ENCODE measurements around the gene BABAM1. TPM values are rescaled to one million over a fixed set of nuclear protein-coding genes. Genes with fewer than 3 reads are reported as not detected.
A peak's percentile ranks its signal among the peaks of the same experiment; 100 is the strongest.

Gene BABAM1
- total and polyA plus RNA-seq, 5 donors, result 70.0 to 80.7 (median 76.4) TPM

DNA sequence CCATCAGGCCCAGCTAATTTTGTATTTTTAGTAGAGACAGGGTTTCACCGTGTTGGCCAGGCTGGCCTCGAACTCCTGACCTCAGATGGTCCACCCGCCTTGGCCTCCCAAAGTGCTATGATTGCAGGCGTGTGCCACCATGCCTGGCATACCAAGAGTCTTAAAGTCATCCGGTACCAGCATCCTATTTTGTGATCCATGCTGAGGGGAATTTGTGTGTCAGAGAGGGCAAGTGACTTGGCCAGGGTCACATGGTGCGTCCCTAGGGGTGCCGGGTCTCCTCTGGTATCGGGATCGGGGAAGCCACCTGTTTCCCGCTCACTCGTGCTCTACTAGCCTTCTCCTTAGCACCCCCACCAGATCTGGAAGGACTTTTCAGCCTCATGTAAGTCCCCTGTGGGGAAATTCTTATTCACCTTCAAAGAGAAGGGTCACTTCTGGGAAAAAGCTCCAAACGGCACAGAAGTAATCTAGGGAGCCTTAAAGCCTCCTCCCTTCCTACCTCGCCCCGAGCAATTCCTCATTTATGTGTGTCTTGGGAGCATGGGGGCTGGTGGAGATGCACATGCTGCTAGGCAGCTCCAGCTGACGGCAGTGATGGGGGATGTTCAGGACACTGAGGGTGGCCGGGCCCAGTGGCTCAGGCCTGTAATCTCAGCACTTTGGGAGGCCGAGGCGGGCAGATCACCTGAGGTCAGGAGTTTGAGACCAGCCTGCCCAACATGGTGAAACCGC, 8.4 kb downstream of the BABAM1 start:
- 91% methylated on average over 19 of the region's 19 CpGs for WGBS
- Histone ChIP-seq H3K4me1 (ENCODE audit: control insufficient read depth, insufficient read depth, low read length) (no peaks in the 10 kb centered on the region), H3K27ac (ENCODE audit: low read length) (no peak overlapping the region), H3K27me3 (ENCODE audit: control insufficient read depth, insufficient read depth) (no peaks in the 10 kb centered on the region), H3K4me3 (ENCODE audit: low read length) (no peak overlapping the region), H3K9me3 (ENCODE audit: control insufficient read depth, low read length) (no peaks in the 10 kb centered on the region)
- DNase-seq (no peak), ATAC-seq (no peak)
- intact Hi-C loops (cut with DNase I), result no loop called here

DNA sequence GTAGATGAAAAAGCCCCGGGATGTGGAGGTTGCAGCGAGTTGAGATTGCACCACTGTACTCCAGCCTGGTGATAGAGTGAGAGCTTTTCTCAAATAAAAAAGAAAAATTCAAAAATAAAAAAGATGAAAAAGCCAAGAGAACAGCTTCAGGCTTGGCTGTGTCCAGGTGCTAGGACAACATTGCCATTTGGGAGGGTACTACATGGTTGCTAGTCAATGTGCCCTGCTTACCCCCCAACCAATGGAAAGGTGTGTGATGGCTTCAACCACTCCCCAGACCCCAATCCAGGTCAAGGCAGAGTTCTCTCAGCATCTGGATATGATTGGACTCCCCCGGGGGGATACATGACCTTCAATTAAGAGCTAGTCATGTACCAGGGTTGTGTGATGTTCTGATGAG, 12.2 kb downstream of the BABAM1 start:
- DNase-seq (no peak), ATAC-seq (no peak)
- 76% methylated on average over 3 of the region's 3 CpGs for WGBS
- Histone ChIP-seq H3K9me3 (ENCODE audit: control insufficient read depth, low read length) (no peaks in the 10 kb centered on the region), H3K4me1 (ENCODE audit: control insufficient read depth, insufficient read depth, low read length) (no peaks in the 10 kb centered on the region), H3K27me3 (ENCODE audit: control insufficient read depth, insufficient read depth) (no peaks in the 10 kb centered on the region), H3K4me3 (ENCODE audit: low read length) (no peak overlapping the region), H3K27ac (ENCODE audit: low read length) (no peak overlapping the region)
- intact Hi-C loops (cut with DNase I), result no loop called here

DNA sequence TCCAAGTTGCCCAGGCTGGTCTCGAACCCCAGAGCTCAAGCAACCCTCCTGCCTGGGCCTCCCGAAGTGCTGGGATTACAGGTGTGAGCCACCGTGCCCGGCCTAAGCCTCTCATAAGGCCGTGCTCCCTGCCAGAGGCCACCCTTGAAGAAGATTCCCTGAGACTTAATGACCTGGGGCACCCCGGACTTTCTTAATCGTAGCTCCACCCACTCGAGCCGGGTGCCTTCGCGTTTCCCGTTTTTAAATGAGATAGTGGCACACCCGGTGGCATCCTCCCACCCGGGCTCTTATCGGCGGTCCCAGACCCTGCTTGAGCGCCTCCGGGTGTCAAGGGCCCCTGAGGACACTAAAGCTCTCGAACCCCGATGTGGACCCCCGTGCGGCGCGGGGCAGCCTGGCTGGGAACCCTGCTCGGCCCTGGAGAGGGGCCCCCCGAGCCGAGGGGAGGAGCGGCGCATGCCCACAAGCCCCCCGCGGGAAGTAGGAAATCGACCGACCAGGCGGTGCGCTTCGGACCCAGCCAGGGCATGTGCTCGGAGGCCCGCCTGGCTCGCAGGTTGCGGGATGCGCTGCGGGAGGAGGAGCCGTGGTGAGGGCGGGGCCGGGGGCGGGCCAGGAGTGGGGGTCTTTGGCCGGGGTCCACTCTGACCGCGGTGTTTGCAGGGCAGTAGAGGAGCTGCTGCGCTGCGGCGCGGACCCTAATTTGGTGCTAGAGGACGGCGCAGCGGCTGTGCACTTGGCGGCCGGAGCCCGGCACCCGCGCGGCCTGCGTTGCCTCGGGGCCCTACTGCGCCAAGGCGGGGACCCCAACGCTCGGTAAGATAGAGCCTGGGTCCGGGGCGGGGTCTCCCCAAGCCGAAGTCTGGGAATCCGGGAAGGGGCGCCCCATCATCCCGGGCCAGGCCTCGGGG, 14.4 kb downstream of the BABAM1 start, which contains the start of gene ANKLE1:
Gene ANKLE1 (plus strand): TSS at position 511 of the 914 bp plus-strand sequence. CDS start 20 bp downstream, at position 531.
- H3K4me3 ChIP-seq (ENCODE audit: low read length), result peak within 1 kb of the TSS; percentile 34
- 6% methylated on average over 75 of the region's 75 CpGs for WGBS
- no peaks in the 10 kb centered on the region for H3K27me3 ChIP-seq (ENCODE audit: control insufficient read depth, insufficient read depth)
- no peaks in the 10 kb centered on the region for H3K4me1 ChIP-seq (ENCODE audit: control insufficient read depth, insufficient read depth, low read length)
- ATAC-seq (peak; percentile 28 to 49), DNase-seq (peak in 2 of 3 donors; percentile 62 to 81)
- no peaks in the 10 kb centered on the region for H3K9me3 ChIP-seq (ENCODE audit: control insufficient read depth, low read length)
- no peak within 1 kb of the TSS for H3K27ac ChIP-seq (ENCODE audit: low read length)
- intact Hi-C loops (cut with DNase I), result loop anchor here (2.0 to 10.0 kb wide), 4 partner anchors 67 to 215 kb away; partner anchors contain the start of gene USE1 (in 1 of the 4)

DNA sequence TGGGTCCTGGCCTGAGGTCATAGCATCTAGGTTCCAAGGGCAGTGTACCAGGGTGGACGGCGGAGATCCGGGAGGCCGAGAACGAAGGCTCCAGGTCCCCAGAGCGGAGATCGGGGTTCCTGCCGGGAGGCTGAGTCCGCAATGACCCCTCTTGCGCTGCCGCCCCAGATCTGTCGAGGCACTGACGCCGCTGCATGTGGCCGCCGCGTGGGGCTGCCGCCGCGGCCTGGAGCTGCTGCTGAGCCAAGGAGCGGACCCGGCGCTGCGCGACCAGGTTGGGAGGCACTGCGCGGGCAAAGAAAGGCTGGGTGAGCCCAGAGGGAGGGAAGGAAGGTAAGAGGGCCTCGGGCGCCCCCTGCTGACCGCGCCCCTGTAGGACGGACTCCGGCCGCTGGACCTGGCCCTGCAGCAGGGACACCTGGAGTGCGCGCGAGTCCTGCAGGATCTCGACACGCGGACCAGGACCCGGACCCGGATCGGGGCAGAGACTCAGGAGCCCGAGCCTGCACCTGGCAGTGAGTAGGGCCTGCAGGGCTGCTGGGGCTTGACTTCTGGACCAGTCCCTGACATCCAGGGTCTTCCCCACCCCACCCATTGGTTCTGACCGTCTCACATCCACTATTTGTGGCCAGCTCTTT, 15.4 kb downstream of the BABAM1 start:
- H3K4me1 ChIP-seq (ENCODE audit: control insufficient read depth, insufficient read depth, low read length), result no peaks in the 10 kb centered on the region
- WGBS, result 3% methylated on average over 45 of the region's 45 CpGs
- H3K4me3 ChIP-seq (ENCODE audit: low read length), result peak overlapping the region; percentile 34
- H3K9me3 ChIP-seq (ENCODE audit: control insufficient read depth, low read length), result no peaks in the 10 kb centered on the region
- ATAC-seq, result peak; percentile 92
- no peaks in the 10 kb centered on the region for H3K27me3 ChIP-seq (ENCODE audit: control insufficient read depth, insufficient read depth)
- DNase-seq, result peak; percentile 81 to 93 (median 93)
- intact Hi-C loops (cut with DNase I), result loop anchor here (2.0 to 10.0 kb wide), 4 partner anchors 68 to 216 kb away; partner anchors contain the start of gene USE1 (in 1 of the 4)
- H3K27ac ChIP-seq (ENCODE audit: low read length), result no peak overlapping the region

DNA sequence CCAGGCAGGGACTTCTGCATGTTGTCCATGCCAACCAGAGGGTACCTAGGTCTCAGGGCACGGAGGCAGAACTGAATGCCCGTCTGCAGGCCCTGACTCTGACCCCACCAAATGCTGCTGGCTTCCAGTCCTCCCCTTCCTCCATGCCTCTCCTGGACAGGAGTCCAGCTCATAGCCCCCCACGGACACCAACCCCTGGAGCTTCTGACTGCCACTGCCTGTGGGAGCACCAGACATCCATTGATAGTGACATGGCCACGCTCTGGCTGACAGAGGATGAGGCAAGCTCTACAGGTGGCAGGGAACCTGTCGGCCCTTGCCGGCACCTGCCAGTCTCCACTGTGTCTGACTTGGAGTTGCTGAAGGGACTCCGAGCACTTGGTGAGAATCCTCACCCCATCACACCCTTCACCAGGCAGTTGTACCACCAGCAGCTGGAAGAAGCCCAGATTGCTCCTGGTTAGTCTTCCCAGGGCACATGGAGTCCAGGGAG, 16.3 kb downstream of the BABAM1 start:
- Histone ChIP-seq H3K27ac (ENCODE audit: low read length) (no peak overlapping the region), H3K4me3 (ENCODE audit: low read length) (no peak overlapping the region), H3K4me1 (ENCODE audit: control insufficient read depth, insufficient read depth, low read length) (no peaks in the 10 kb centered on the region), H3K9me3 (ENCODE audit: control insufficient read depth, low read length) (no peaks in the 10 kb centered on the region), H3K27me3 (ENCODE audit: control insufficient read depth, insufficient read depth) (no peaks in the 10 kb centered on the region)
- no peak for ATAC-seq
- no peak for DNase-seq
- WGBS, result 89% methylated on average over 7 of the region's 7 CpGs
- intact Hi-C loops (cut with DNase I), result loop anchor here (2.0 to 10.0 kb wide), 4 partner anchors 69 to 217 kb away; partner anchors contain the start of gene USE1 (in 1 of the 4)

DNA sequence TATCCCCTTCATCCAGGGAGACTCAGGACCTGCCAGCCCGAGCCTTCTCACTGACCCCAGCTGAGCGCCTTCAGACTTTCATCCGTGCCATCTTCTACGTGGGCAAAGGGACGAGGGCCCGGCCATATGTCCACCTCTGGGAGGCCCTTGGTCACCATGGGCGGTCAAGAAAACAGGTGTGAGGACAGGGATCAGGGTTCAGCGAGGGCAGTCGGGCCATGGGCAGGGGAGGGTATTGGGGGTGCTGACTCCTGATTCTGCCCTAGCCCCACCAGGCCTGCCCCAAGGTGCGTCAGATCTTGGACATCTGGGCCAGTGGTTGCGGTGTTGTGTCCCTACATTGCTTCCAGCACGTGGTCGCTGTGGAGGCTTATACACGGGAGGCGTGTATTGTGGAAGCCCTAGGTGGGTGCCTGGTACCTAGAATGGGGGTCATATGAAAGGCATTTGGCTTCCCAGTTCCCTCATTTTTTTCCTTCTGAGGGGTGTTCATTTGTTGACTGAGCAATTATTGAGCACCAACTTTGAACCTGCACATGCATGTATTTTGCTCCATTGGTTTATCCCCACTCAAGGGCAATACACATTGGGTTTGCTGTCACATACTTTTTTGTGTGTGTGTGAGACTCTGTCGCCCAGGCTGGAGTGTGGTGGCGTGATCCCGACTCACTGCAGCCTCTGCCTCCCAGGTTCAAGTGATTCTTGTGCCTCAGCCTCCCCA, 18.3 kb downstream of the BABAM1 start:
- Histone ChIP-seq H3K4me1 (ENCODE audit: control insufficient read depth, insufficient read depth, low read length) (no peaks in the 10 kb centered on the region), H3K4me3 (ENCODE audit: low read length) (no peak overlapping the region), H3K27ac (ENCODE audit: low read length) (no peak overlapping the region), H3K9me3 (ENCODE audit: control insufficient read depth, low read length) (no peaks in the 10 kb centered on the region), H3K27me3 (ENCODE audit: control insufficient read depth, insufficient read depth) (no peaks in the 10 kb centered on the region)
- intact Hi-C loops (cut with DNase I), result loop anchor here in 1 of 4 donors (10.0 kb wide), 1 partner anchor 71 kb away; the partner anchor contains the start of gene USE1
- ATAC-seq (no peak), DNase-seq (peak in 1 of 3 donors; percentile 26)
- 88% methylated on average over 18 of the region's 18 CpGs for WGBS

DNA sequence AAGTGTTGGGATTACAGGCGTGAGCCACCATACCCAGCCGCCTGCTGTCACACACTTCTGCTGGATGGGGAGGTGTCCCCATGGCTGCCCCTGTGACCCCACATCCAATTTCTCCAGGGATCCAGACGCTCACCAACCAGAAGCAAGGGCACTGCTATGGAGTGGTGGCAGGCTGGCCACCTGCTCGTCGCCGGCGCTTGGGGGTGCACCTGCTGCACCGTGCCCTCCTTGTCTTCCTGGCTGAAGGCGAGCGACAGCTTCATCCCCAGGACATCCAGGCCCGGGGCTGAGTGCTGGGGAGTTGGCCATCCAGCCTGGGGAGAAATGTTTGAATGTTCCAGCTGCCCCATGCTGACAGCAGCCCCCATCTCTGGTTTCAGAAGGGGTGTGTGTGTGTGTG, 19.0 kb downstream of the BABAM1 start:
- ATAC-seq (no peak), DNase-seq (peak in 1 of 3 donors; percentile 34)
- intact Hi-C loops (cut with DNase I), result loop anchor here in 1 of 4 donors (10.0 kb wide), 1 partner anchor 71 kb away; the partner anchor contains the start of gene USE1
- no peak overlapping the region for H3K27ac ChIP-seq (ENCODE audit: low read length)
- no peaks in the 10 kb centered on the region for H3K9me3 ChIP-seq (ENCODE audit: control insufficient read depth, low read length)
- H3K4me3 ChIP-seq (ENCODE audit: low read length), result no peak overlapping the region
- no peaks in the 10 kb centered on the region for H3K4me1 ChIP-seq (ENCODE audit: control insufficient read depth, insufficient read depth, low read length)
- 90% methylated on average over 11 of the region's 11 CpGs for WGBS
- H3K27me3 ChIP-seq (ENCODE audit: control insufficient read depth, insufficient read depth), result no peaks in the 10 kb centered on the region

DNA sequence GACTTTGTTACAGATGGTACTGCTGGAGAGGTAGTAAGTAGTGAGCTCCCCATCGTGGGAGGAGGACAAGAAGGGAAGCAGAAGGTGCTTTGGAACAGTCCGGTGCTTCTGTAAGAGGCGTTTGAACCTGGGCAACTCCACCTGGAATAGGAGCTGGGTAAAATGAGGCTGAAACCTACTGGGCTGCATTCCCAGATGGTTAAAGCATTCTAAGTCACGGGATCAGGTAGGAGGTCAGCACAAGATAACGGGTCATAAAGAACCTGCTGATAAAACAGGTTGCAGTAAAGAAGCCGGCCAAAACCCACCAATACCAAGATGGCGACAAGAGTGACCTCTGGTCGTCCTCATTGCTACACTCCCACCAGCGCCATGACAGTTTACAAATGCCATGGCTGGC, 19.5 kb downstream of the BABAM1 start:
- Histone ChIP-seq H3K27ac (ENCODE audit: low read length) (no peak overlapping the region), H3K27me3 (ENCODE audit: control insufficient read depth, insufficient read depth) (no peaks in the 10 kb centered on the region), H3K4me1 (ENCODE audit: control insufficient read depth, insufficient read depth, low read length) (no peaks in the 10 kb centered on the region), H3K4me3 (ENCODE audit: low read length) (no peak overlapping the region), H3K9me3 (ENCODE audit: control insufficient read depth, low read length) (no peaks in the 10 kb centered on the region)
- ATAC-seq (no peak), DNase-seq (no peak)
- 85% methylated on average over 9 of the region's 9 CpGs for WGBS
- intact Hi-C loops (cut with DNase I), result loop anchor here in 1 of 4 donors (10.0 kb wide), 1 partner anchor 72 kb away; the partner anchor contains the start of gene USE1

DNA sequence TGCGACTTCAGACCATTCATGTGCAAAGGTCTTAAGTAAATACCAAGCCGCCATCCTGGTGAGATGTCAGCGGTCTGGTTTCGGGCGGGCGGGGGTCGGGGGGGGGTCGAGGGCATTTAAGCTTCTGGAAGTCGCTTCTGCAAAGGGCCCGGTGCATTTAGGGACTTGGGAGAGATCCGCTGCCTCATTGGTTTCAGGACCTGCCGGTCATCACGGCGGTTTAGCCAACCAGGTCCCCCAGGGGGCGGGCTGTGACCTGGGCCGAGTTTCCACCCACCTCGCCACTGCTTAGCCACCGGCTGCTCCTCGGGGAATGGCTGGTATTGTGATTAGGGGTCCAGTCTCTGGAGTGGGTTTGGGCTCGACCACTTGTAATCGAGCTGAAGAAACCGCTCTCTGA, 22.2 kb downstream of the BABAM1 start:
- intact Hi-C loops (cut with DNase I), result loop anchor here in 1 of 4 donors (10.0 kb wide), 1 partner anchor 75 kb away; the partner anchor contains the start of gene USE1
- Histone ChIP-seq H3K4me3 (ENCODE audit: low read length) (peak overlapping the region; percentile 30), H3K9me3 (ENCODE audit: control insufficient read depth, low read length) (no peaks in the 10 kb centered on the region), H3K27ac (ENCODE audit: low read length) (no peak overlapping the region), H3K4me1 (ENCODE audit: control insufficient read depth, insufficient read depth, low read length) (no peaks in the 10 kb centered on the region), H3K27me3 (ENCODE audit: control insufficient read depth, insufficient read depth) (no peaks in the 10 kb centered on the region)
- ATAC-seq, result peak; percentile 30 to 63
- WGBS, result 11% methylated on average over 22 of the region's 22 CpGs
- peak; percentile 90 to 92 (median 91) for DNase-seq
